OCI-LY7 (cell line): Measurements from ENCODE around the gene SLX4IP.

Source experiments
- EZH2phosphoT487 ChIP-seq: fragments of 200-600 bp; sonication (generic); IDR thresholded peaks from 2 replicates; pipeline ENCODE4 v1.6.1; 2018; ENCODE audit warnings: low read depth, borderline replicate concordance, mild to moderate bottlenecking, mixed run types, antibody characterized with exemption, low read length, moderate library complexity, mixed read lengths
- TF ChIP-seq, protein P1 (sequence below): fragments of 200-600 bp; sonication (generic); conservative IDR thresholded peaks from 2 replicates; pipeline ENCODE4 v1.5.1; 2014; ENCODE audit warnings: mild to moderate bottlenecking, antibody characterized with exemption, low read length, moderate library complexity, mixed read lengths

GRCh38 chr20:10658876-10659632, 223.9 kb downstream of the SLX4IP start:
- TF ChIP-seq, protein P1, sequence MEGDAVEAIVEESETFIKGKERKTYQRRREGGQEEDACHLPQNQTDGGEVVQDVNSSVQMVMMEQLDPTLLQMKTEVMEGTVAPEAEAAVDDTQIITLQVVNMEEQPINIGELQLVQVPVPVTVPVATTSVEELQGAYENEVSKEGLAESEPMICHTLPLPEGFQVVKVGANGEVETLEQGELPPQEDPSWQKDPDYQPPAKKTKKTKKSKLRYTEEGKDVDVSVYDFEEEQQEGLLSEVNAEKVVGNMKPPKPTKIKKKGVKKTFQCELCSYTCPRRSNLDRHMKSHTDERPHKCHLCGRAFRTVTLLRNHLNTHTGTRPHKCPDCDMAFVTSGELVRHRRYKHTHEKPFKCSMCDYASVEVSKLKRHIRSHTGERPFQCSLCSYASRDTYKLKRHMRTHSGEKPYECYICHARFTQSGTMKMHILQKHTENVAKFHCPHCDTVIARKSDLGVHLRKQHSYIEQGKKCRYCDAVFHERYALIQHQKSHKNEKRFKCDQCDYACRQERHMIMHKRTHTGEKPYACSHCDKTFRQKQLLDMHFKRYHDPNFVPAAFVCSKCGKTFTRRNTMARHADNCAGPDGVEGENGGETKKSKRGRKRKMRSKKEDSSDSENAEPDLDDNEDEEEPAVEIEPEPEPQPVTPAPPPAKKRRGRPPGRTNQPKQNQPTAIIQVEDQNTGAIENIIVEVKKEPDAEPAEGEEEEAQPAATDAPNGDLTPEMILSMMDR, result no peak
- no peak for TF ChIP-seq EZH2phosphoT487
